ENCODE results near the gene CRABP2. TPM values are rescaled to one million over a fixed set of nuclear protein-coding genes. Genes with fewer than 3 reads are reported as not detected.
A peak's percentile ranks its signal among the peaks of the same experiment; 100 is the strongest.

Gene CRABP2
- total and polyA plus RNA-seq, 12 donors: 0.25 to 2.7 (median 1.3) TPM; not detected in 1

GRCh38 chr1:156740741-156741480, 35.5 kb upstream of the CRABP2 start, which contains the start of gene MRPL24:
MRPL24 (minus strand) TSS chr1:156741088; CDS start chr1:156738704, 2,384 bp downstream.
- TF ChIP-seq CTCF (IDR thresholded peaks at IDR 0.05): no peak
- intact Hi-C loops (cut with DNase I): loop anchor here in 3 of 10 donors (1.0 to 10.0 kb wide), 3 partner anchors 15 to 236 kb away; partner anchors contain the start of genes PRCC (in 2 of the 3) and MEF2D (in 1 of the 3)
- ATAC-seq: peak; percentile 89 to 97 (median 94)
- Histone ChIP-seq H3K27ac (peak within 1 kb of the TSS; percentile 59 to 96 (median 88)), H3K4me1 (peaks cover 4 to 50% (median 28%) of the 10 kb centered on the region in 9 donors), H3K36me3 (peaks cover 0 to 65% (median 40%) of the 10 kb centered on the region in 9 donors), H3K4me3 (peak within 1 kb of the TSS; percentile 33 to 87 (median 74)), H3K9me3 (no peaks in the 10 kb centered on the region), H3K27me3 (no peaks in the 10 kb centered on the region)
- WGBS, 2 donors: 0% methylated on average over 38 of the region's 38 CpGs
- peak; percentile 96 to 99 for DNase-seq

- no peaks in the 10 kb centered on the region for H3K27me3 ChIP-seq
- intact Hi-C loops (cut with DNase I): loop anchor here in 1 of 10 donors (10.0 kb wide), 1 partner anchor 235 kb away; the partner anchor contains the start of gene MEF2D
Observed at GRCh38 chr1:156740237-156740740, 34.9 kb upstream of the CRABP2 start.

DNA sequence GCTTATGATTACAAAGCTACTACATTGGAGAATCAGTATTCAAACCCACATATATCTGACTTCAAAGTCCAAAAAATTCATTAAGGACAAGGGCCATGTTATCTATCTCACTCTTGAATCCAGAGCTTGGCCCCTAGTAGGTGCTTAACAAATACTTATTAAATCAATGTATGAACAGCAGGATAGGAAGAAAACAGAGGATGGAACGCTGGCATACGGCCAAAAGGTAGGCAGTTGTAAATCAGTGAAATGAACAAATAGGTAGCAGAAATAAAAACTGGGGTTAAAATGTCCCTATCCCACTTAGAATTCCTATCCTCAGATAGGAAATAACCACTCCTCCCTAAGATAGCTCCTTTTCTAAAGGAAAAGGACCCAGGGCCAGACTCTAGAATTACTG, 33.5 kb upstream of the CRABP2 start:
- no peak overlapping the region for H3K4me3 ChIP-seq
- H3K4me1 ChIP-seq: peaks cover 2 to 31% (median 17%) of the 10 kb centered on the region in 9 donors
- H3K27me3 ChIP-seq: no peaks in the 10 kb centered on the region
- TF ChIP-seq CTCF (IDR thresholded peaks at IDR 0.05): no peak
- peaks cover 0 to 70% (median 36%) of the 10 kb centered on the region in 9 donors for H3K36me3 ChIP-seq
- 82% methylated on average over 2 of the region's 2 CpGs for WGBS, 2 donors
- H3K9me3 ChIP-seq: no peaks in the 10 kb centered on the region
- intact Hi-C loops (cut with DNase I): loop anchor here in 2 of 10 donors (2.0 to 5.0 kb wide), 2 partner anchors 32 to 33 kb away; no protein-coding TSS in a partner anchor
- ATAC-seq (no peak), DNase-seq (no peak)
- H3K27ac ChIP-seq: no peak overlapping the region

More at GRCh38 chr1:156740237-156740740, 34.9 kb upstream of the CRABP2 start:
- Histone ChIP-seq H3K27ac (peak overlapping the region in 9 of 10 donors; percentile 13 to 96 (median 89)), H3K4me1 (peaks cover 2 to 44% (median 22%) of the 10 kb centered on the region in 9 donors), H3K36me3 (peaks cover 0 to 70% (median 41%) of the 10 kb centered on the region in 9 donors), H3K9me3 (no peaks in the 10 kb centered on the region), H3K4me3 (peak overlapping the region; percentile 33 to 87 (median 74))
- ATAC-seq: peak in 4 of 8 donors; percentile 5 to 10 (median 8)
- no peak for TF ChIP-seq CTCF (IDR thresholded peaks at IDR 0.05)
- WGBS, 2 donors: 25 to 28% methylated on average over 7 of the region's 7 CpGs
- no peak for DNase-seq

DNA sequence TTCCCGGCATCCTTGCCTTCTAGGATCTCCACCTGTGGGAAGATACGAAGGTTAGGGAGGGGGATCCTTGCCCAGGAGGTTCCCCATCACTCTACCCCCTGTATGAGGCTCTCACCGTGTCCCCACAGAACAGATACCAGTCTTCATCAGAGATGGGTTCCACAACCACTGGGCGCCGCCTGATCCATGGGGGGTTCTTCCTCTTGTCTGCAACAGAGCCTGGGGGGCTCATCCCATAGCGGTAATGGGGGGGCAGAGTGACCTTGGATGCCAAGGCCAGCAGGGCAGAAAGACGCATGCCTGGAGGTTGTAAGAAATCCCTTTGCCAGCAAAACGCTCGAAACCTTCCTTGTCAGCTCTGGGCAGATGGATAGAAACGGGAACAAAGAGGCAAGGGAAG, 33.0 kb upstream of the CRABP2 start:
- Histone ChIP-seq H3K9me3 (no peaks in the 10 kb centered on the region), H3K27me3 (no peaks in the 10 kb centered on the region), H3K27ac (no peak overlapping the region), H3K4me1 (peaks cover 2 to 30% (median 17%) of the 10 kb centered on the region in 9 donors), H3K36me3 (peaks cover 0 to 70% (median 31%) of the 10 kb centered on the region in 9 donors), H3K4me3 (no peak overlapping the region)
- DNase-seq: no peak
- TF ChIP-seq CTCF (IDR thresholded peaks at IDR 0.05): no peak
- no peak for ATAC-seq
- intact Hi-C loops (cut with DNase I): loop anchor here in 2 of 10 donors (2.0 to 5.0 kb wide), 2 partner anchors 32 to 34 kb away; no protein-coding TSS in a partner anchor
- WGBS, 2 donors: 88 to 91% methylated on average over 10 of the region's 10 CpGs

All from heart right ventricle (tissue), 16 donors.